ENCODE results near the gene MATN4. TPM values are rescaled to one million over a fixed set of nuclear protein-coding genes. Genes with fewer than 3 reads are reported as not detected.
A peak's percentile ranks its signal among the peaks of the same experiment; 100 is the strongest.

Gene MATN4
- total RNA-seq, 3 donors from 2014 or later (not counting 1 experiment from before 2014, with no cell fraction given), result not detected

GRCh38 chr20:45311589-45312211 is 3.6 kb upstream of the MATN4 start:
- Mint-ChIP-seq H3K4me1 (peaks cover 0 to 6% of the 10 kb centered on the region in 2 donors), H3K36me3 (no peaks in the 10 kb centered on the region), H3K4me3 (no peak overlapping the region), H3K27ac (no peak overlapping the region), H3K27me3 (ENCODE audit: low read depth in 2 of 2) (peaks cover 45 to 59% of the 10 kb centered on the region in 2 donors), H3K9me3 (no peaks in the 10 kb centered on the region)
- H3K9me3 ChIP-seq (ENCODE audit: control insufficient read depth, insufficient read depth, low read length), result no peaks in the 10 kb centered on the region
- peaks cover 3% of the 10 kb centered on the region for H3K4me1 ChIP-seq (ENCODE audit: control insufficient read depth, insufficient read depth, low read length)
- H3K4me3 ChIP-seq (ENCODE audit: low read length), result no peak overlapping the region
- H3K27ac ChIP-seq (ENCODE audit: low read length), result no peak overlapping the region
- peak; percentile 57 for TF ChIP-seq CTCF (IDR thresholded peaks at IDR 0.05)
- ATAC-seq (peak; percentile 59 to 75 (median 60)), DNase-seq (peak; percentile 32 to 74)
- intact Hi-C loops (cut with micrococcal nuclease), result no loop called here
- no peaks in the 10 kb centered on the region for H3K36me3 ChIP-seq (ENCODE audit: control insufficient read depth, insufficient read depth, low read length)
- peaks cover 2% of the 10 kb centered on the region for H3K27me3 ChIP-seq (ENCODE audit: control insufficient read depth, insufficient read depth, low read length)
- 24% methylated on average over 45 of the region's 45 CpGs for WGBS (ENCODE audit: insufficient coverage)

DNA sequence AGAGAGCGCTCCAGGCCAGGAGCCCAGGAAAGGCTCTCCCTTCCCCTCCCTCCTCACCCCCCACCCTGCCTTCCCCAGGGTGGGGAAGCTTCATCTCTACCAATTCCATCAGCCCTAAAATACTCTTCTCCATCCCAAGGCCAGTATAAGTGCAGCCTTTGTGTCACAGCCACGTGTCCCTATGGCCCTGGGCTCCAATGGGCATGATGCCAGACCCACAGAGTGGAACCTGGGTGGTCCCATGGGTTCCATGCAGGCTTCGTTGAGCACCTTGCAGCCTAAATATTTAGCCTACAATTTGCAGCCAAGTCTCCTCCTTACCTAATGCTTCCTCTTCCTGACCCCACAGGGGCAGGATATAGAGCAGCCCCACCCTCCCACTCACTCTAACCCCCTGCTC is 976 bp upstream of the MATN4 start:
- Mint-ChIP-seq H3K9me3 (no peaks in the 10 kb centered on the region), H3K36me3 (no peaks in the 10 kb centered on the region), H3K27ac (no peak overlapping the region), H3K4me3 (no peak overlapping the region), H3K4me1 (peaks cover 0 to 6% of the 10 kb centered on the region in 2 donors), H3K27me3 (ENCODE audit: low read depth in 2 of 2) (peaks cover 37 to 39% of the 10 kb centered on the region in 2 donors)
- H3K36me3 ChIP-seq (ENCODE audit: control insufficient read depth, insufficient read depth, low read length), result no peaks in the 10 kb centered on the region
- intact Hi-C loops (cut with micrococcal nuclease), result no loop called here
- TF ChIP-seq CTCF (IDR thresholded peaks at IDR 0.05), result no peak
- no peak for ATAC-seq
- no peak for DNase-seq
- no peak overlapping the region for H3K27ac ChIP-seq (ENCODE audit: low read length)
- peaks cover 3% of the 10 kb centered on the region for H3K4me1 ChIP-seq (ENCODE audit: control insufficient read depth, insufficient read depth, low read length)
- WGBS (ENCODE audit: insufficient coverage), result 71% methylated on average over 3 of the region's 3 CpGs
- no peak overlapping the region for H3K4me3 ChIP-seq (ENCODE audit: low read length)
- no peaks in the 10 kb centered on the region for H3K9me3 ChIP-seq (ENCODE audit: control insufficient read depth, insufficient read depth, low read length)
- peaks cover 6% of the 10 kb centered on the region for H3K27me3 ChIP-seq (ENCODE audit: control insufficient read depth, insufficient read depth, low read length)

DNA sequence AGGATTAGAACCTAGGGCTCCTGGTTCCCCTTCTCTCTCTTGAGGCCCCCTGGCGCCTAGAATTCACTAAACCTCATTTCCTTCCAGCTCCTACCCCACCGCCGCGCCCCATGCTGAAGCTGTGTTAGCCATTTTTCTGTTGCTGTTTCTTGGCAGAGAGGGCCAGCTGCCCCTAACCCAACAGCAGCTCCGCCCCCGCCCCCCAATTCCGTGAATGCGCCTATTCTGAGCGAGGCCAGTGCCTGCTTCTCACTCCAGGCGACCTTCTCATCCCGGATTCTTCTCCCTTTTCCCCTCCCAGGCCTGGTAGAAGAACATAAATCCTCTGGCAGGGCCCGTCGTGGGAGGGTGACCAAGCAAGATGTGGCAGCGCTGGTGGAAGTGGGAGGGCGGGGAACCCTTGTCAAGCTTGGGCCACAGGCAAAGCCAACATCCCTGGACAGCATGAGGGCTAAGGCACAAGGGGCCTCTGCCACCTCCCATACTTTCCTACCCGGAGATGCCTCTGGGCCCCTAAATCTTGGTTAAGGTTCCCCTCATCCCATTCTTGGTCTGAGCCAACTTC is 941 bp downstream of the MATN4 start:
- Mint-ChIP-seq H3K36me3 (no peaks in the 10 kb centered on the region), H3K27me3 (ENCODE audit: low read depth in 2 of 2) (peaks cover 39 to 48% of the 10 kb centered on the region in 2 donors), H3K9me3 (no peaks in the 10 kb centered on the region), H3K4me1 (peaks cover 0 to 6% of the 10 kb centered on the region in 2 donors), H3K27ac (no peak overlapping the region), H3K4me3 (no peak overlapping the region)
- Histone ChIP-seq H3K27me3 (ENCODE audit: control insufficient read depth, insufficient read depth, low read length) (peaks cover 6% of the 10 kb centered on the region), H3K4me3 (ENCODE audit: low read length) (no peak overlapping the region), H3K27ac (ENCODE audit: low read length) (no peak overlapping the region), H3K4me1 (ENCODE audit: control insufficient read depth, insufficient read depth, low read length) (peaks cover 3% of the 10 kb centered on the region), H3K36me3 (ENCODE audit: control insufficient read depth, insufficient read depth, low read length) (no peaks in the 10 kb centered on the region), H3K9me3 (ENCODE audit: control insufficient read depth, insufficient read depth, low read length) (no peaks in the 10 kb centered on the region)
- intact Hi-C loops (cut with micrococcal nuclease), result no loop called here
- 62% methylated on average over 12 of the region's 16 CpGs for WGBS (ENCODE audit: insufficient coverage)
- no peak for DNase-seq
- TF ChIP-seq CTCF (IDR thresholded peaks at IDR 0.05), result no peak
- ATAC-seq, result no peak
